Loucy (cell line): ENCODE measurements around the gene MAN2A1.

Experiments used
- H2AFZ ChIP-seq: fragments of 200-600 bp; sonication (generic); 2 replicates; pipeline ENCODE4 v1.6.0; 2016; ENCODE audit warnings: antibody characterized with exemption, mild to moderate bottlenecking, low read length, moderate library complexity
- H3F3A ChIP-seq: fragments of 200-600 bp; 2 replicates; pipeline ENCODE4 v1.6.0; 2016; ENCODE audit warnings: antibody characterized with exemption, low read depth, mild to moderate bottlenecking
- H3K27me3 ChIP-seq: fragments of 200-600 bp; sonication (generic); 2 replicates; pipeline ENCODE4 v1.6.1; 2014; ENCODE audit warnings: low read length, mild to moderate bottlenecking; ENCODE audit not compliant: insufficient read depth, poor library complexity, severe bottlenecking
- H3K36me3 ChIP-seq: fragments of 200-600 bp; sonication (generic); 2 replicates; pipeline ENCODE4 v1.6.1; 2016; ENCODE audit warnings: low read length; ENCODE audit not compliant: insufficient read depth
- H3K4me1 ChIP-seq: fragments of 200-600 bp; sonication (generic); 2 replicates; pipeline ENCODE4 v1.5.1; 2014; ENCODE audit warnings: low read length, mild to moderate bottlenecking; ENCODE audit not compliant: insufficient read depth, poor library complexity, severe bottlenecking
- H3K4me2 ChIP-seq: fragments of 200-600 bp; sonication (generic); 2 replicates; pipeline ENCODE4 v1.6.0; 2014; ENCODE audit warnings: antibody characterized with exemption, low read length, low read depth, mild to moderate bottlenecking; ENCODE audit not compliant: poor library complexity, severe bottlenecking
- H3K4me3 ChIP-seq: fragments of 200-600 bp; sonication (generic); 2 replicates; pipeline ENCODE4 v1.5.1; 2014; ENCODE audit warnings: low read length, mild to moderate bottlenecking, mixed read lengths; ENCODE audit not compliant: poor library complexity, severe bottlenecking
- H3K79me2 ChIP-seq: fragments of 200-600 bp; sonication (generic); 2 replicates; pipeline ENCODE4 v1.6.1; 2014; ENCODE audit warnings: low read length; ENCODE audit not compliant: insufficient read depth
- H3K9ac ChIP-seq: fragments of 200-600 bp; sonication (generic); 2 replicates; pipeline ENCODE4 v1.6.0; 2014; ENCODE audit warnings: mild to moderate bottlenecking, low read depth, low read length, moderate library complexity; ENCODE audit not compliant: poor library complexity, severe bottlenecking
- H3K9me2 ChIP-seq: fragments of 200-600 bp; sonication (generic); replicated peaks from 2 replicates; pipeline ENCODE4 v1.6.1; 2016; ENCODE audit warnings: low read depth, low read length, mixed read lengths
- H3K9me3 ChIP-seq: fragments of 200-600 bp; sonication (generic); 2 replicates; pipeline ENCODE4 v1.6.1; 2014; ENCODE audit warnings: mild to moderate bottlenecking, antibody characterized with exemption, low read length, low read depth; ENCODE audit not compliant: insufficient read depth
- H4K20me1 ChIP-seq: fragments of 200-600 bp; sonication (generic); 2 replicates; pipeline ENCODE4 v1.6.0; 2014; ENCODE audit warnings: antibody characterized with exemption, low read length, mild to moderate bottlenecking; ENCODE audit not compliant: insufficient read depth, poor library complexity, severe bottlenecking
- EZH2phosphoT487 ChIP-seq: fragments of 200-600 bp; IDR thresholded peaks from 2 replicates; pipeline ENCODE4 v1.6.1; 2018; ENCODE audit warnings: antibody characterized with exemption, mild to moderate bottlenecking, moderate library complexity, borderline replicate concordance
- TF ChIP-seq, protein P1 (sequence below): fragments of 200-600 bp; sonication (generic); conservative IDR thresholded peaks from 2 replicates; pipeline ENCODE4 v1.5.1; 2014; ENCODE audit warnings: mild to moderate bottlenecking, antibody characterized with exemption, low read length

Gene MAN2A1

DNA sequence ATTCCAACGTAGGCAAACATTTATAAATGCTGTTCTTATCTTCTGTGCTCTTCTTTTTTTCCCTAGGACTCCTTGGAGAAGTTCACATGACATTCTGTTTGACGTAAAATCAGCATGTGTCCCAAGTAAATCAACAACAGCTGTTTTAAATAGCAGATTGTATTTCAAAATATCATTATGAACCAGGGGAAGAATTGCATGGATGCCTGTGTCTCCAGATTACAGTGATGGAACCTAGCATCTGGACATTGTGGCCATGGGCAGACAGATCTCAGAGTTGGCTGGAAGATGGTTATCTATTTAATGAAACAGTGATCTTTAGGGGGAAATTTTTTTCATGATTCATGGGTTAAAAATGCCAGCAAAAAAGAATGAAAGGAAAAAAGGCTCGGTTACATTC, 222.0 kb downstream of the MAN2A1 start:
- Histone ChIP-seq H3K4me3 (no peak overlapping the region), H3K36me3 (no peaks in the 10 kb centered on the region), H3K4me2 (no peak overlapping the region), H3K27me3 (no peaks in the 10 kb centered on the region), H2AFZ (no peak overlapping the region), H3F3A (no peaks in the 10 kb centered on the region), H3K9me3 (no peaks in the 10 kb centered on the region), H3K79me2 (no peaks in the 10 kb centered on the region), H3K4me1 (no peaks in the 10 kb centered on the region), H3K9me2 (no peaks in the 10 kb centered on the region), H4K20me1 (no peaks in the 10 kb centered on the region), H3K9ac (no peak overlapping the region)
- TF ChIP-seq, protein P1, sequence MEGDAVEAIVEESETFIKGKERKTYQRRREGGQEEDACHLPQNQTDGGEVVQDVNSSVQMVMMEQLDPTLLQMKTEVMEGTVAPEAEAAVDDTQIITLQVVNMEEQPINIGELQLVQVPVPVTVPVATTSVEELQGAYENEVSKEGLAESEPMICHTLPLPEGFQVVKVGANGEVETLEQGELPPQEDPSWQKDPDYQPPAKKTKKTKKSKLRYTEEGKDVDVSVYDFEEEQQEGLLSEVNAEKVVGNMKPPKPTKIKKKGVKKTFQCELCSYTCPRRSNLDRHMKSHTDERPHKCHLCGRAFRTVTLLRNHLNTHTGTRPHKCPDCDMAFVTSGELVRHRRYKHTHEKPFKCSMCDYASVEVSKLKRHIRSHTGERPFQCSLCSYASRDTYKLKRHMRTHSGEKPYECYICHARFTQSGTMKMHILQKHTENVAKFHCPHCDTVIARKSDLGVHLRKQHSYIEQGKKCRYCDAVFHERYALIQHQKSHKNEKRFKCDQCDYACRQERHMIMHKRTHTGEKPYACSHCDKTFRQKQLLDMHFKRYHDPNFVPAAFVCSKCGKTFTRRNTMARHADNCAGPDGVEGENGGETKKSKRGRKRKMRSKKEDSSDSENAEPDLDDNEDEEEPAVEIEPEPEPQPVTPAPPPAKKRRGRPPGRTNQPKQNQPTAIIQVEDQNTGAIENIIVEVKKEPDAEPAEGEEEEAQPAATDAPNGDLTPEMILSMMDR: no peak
- TF ChIP-seq EZH2phosphoT487: no peak

DNA sequence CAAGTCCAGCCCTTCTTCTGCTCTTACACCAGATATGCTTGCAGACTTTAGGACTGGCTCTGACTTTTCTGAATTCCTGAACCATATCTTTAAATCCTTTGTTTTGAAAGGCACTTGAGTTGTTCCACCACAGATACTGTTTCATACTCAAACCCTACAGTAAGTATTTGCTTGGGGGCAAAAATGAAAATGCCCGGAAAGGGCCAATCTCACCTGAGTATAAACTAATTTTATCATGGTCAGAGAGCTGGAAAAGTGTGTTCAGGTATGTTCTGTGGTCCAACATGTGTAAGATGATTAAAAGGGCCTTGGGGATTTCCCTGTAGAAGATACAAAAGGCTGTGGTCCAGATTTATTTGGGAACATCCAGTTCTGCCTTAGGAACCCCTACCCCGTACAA, 225.2 kb downstream of the MAN2A1 start:
- Histone ChIP-seq H3K27me3 (no peaks in the 10 kb centered on the region), H3K9me2 (no peaks in the 10 kb centered on the region), H3F3A (no peaks in the 10 kb centered on the region), H3K4me2 (no peak overlapping the region), H3K9ac (no peak overlapping the region), H3K4me1 (no peaks in the 10 kb centered on the region), H4K20me1 (no peaks in the 10 kb centered on the region), H3K36me3 (no peaks in the 10 kb centered on the region), H3K79me2 (no peaks in the 10 kb centered on the region), H3K9me3 (no peaks in the 10 kb centered on the region), H2AFZ (no peak overlapping the region), H3K4me3 (no peak overlapping the region)
- no peak for TF ChIP-seq EZH2phosphoT487
- TF ChIP-seq, protein P1: no peak

- H3F3A ChIP-seq: no peaks in the 10 kb centered on the region
- H3K36me3 ChIP-seq: no peaks in the 10 kb centered on the region
- no peaks in the 10 kb centered on the region for H3K9me2 ChIP-seq
- H3K79me2 ChIP-seq: no peaks in the 10 kb centered on the region
- H3K4me3 ChIP-seq: no peak overlapping the region
- H3K27me3 ChIP-seq: no peaks in the 10 kb centered on the region
- no peak overlapping the region for H3K4me2 ChIP-seq
- H3K4me1 ChIP-seq: peaks cover 9% of the 10 kb centered on the region
- H3K9me3 ChIP-seq: no peaks in the 10 kb centered on the region
- no peak overlapping the region for H3K9ac ChIP-seq
- H2AFZ ChIP-seq: no peak overlapping the region
- TF ChIP-seq EZH2phosphoT487: no peak
- TF ChIP-seq, protein P1: no peak
- H4K20me1 ChIP-seq: no peaks in the 10 kb centered on the region
Measured at GRCh38 chr5:109916481-109917153, 226.9 kb downstream of the MAN2A1 start.
